GM10266 (cell line): ENCODE data around the gene CDK16.

Source experiments
- DNase-seq: peaks from one replicate; pipeline ENCODE4 v3.0.0; 2012; ENCODE audit errors: extremely low spot score
- TF ChIP-seq, protein P1 (sequence below): IDR thresholded peaks from 2 replicates; pipeline ENCODE4 v1.5.1; 2012; ENCODE audit warnings: mild to moderate bottlenecking, low read depth; ENCODE audit not compliant: control insufficient read depth, insufficient read depth; ENCODE audit errors: missing control alignments

The CDK16 gene

DNA sequence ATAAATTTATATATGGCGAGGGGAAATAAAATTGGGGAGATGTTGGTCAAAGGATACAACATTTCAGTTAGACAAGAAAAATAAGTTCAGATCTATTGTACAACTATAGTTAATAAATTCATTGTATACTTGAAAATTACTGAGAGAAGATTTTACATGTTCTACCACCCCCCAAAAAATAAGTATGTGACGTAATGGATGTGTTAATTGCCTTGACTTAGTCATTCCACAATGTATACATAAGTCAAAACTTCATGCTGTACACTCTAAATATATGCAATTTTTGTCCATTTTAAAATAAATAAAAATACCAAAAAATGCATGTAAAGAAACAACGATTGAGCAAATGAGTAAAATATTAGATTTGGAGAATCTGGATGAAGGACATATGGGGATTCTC is 16.1 kb downstream of the CDK16 start:
- TF ChIP-seq, protein P1, sequence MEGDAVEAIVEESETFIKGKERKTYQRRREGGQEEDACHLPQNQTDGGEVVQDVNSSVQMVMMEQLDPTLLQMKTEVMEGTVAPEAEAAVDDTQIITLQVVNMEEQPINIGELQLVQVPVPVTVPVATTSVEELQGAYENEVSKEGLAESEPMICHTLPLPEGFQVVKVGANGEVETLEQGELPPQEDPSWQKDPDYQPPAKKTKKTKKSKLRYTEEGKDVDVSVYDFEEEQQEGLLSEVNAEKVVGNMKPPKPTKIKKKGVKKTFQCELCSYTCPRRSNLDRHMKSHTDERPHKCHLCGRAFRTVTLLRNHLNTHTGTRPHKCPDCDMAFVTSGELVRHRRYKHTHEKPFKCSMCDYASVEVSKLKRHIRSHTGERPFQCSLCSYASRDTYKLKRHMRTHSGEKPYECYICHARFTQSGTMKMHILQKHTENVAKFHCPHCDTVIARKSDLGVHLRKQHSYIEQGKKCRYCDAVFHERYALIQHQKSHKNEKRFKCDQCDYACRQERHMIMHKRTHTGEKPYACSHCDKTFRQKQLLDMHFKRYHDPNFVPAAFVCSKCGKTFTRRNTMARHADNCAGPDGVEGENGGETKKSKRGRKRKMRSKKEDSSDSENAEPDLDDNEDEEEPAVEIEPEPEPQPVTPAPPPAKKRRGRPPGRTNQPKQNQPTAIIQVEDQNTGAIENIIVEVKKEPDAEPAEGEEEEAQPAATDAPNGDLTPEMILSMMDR, result no peak
- no peak for DNase-seq

DNA sequence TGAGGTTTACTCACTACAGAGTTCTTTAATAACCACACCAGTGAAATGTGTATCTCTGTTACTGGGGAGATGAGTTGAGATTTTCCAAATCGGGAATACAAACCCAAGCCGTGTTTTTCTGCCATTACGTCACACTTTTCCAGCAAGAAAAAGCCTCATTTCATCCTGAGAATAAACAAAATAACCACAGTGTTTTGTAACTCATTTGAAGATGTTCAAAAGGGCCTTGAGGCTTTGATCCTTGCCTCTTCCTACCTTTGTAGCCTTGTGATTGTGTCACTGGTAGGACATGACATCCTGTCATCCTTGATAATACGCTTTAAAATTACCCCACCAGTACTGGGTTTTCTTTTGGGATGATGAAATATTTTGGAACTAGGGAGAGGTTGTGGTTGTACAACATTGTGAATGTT is 17.2 kb downstream of the CDK16 start:
- TF ChIP-seq, protein P1, result no peak
- DNase-seq, result no peak

DNA sequence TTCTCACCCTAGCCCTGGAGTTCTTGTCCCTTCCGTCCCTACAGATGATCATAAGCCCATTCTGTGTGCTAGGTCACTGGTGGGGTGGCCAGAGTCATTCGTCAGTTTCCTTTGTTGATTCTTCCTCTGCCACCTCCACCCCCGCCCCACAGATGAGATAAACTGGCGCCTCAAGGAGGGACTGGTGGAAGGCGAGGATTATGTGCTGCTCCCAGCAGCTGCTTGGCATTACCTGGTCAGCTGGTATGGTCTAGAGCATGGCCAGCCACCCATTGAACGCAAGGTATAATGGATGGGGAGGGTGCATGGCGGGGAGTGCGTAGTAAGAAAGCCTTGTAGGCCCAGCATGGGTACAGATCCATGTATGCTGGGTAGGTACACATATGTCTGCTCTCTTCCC is 20.7 kb downstream of the CDK16 start:
- TF ChIP-seq, protein P1, result no peak
- DNase-seq, result no peak

DNA sequence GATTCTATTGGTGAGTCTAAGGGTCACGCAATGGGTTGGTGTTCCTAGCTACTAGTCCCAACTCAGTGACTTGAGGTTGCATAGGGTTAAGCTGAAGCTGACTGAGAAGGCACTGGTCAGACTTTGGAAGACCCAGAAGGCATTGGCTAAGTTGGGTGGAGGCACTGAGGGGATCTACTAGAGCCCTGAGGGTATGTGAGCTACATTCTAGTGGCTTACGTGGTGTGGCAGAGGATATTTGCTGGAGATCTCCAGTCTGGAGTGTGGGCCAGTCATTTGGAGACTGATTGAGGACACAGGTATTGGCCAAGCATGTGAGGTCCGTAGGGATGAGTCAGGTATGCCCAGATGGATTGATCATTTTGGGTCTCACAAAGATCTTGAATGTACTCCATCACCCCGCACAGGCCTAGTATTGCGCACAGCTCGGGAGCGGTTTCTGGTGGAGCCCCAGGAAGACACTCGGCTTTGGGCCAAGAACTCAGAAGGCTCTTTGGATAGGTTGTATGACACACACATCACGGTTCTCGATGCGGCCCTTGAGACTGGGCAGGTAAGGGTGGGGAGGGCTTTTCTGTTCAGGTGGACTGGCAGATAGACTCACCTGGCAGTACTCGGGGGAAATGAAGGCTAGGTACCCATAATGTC is 21.5 kb downstream of the CDK16 start:
- TF ChIP-seq, protein P1, result no peak
- DNase-seq, result no peak

DNA sequence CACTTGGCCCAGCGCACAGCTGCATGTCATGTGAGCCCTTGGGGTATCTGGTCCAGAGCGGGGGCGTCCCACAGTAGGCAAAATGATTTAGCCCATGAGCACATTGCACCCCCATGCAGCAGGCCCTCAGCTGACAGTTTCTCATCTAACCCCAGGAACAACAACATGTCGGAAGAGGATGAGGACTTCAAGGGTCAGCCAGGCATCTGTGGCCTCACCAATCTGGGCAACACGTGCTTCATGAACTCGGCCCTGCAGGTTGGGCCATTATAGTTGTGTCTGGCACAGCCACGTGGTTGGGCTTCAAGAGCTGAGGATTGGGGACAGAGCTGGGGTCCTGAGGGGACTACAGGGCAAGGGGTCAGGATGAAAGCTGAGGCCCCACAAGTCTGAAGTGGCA is 22.1 kb downstream of the CDK16 start:
- DNase-seq, result no peak

DNA sequence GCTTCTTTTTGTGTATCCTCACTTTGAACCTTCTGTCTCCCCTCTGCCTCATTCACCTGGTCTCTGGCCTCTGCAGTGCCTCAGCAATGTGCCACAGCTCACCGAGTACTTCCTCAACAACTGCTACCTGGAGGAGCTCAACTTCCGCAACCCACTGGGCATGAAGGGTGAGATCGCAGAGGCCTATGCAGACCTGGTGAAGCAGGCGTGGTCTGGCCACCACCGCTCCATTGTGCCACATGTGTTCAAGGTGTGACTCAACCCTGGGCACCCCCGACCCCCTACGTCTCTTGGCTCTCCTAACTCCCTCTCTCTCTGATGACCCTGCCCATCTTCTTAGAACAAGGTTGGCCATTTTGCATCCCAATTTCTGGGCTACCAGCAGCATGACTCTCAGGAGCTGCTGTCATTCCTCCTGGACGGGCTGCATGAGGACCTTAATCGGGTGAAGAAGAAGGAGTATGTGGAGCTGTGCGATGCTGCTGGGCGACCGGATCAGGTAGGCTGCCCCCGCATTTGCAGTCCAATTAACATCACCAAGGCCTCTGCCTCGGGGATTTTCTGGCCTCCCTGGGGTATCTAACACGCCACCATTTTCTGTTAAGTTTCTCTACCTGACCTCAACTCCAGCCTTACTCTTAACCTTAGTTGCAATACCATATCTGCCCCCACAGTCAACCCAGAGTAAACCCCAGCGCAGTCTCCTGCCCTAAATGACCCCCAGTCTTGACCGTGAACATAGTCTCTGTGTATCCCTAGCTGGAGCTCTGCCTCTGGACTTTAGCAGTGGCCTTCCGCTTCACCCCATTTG is 22.9 kb downstream of the CDK16 start:
- DNase-seq, result no peak
- TF ChIP-seq, protein P1, result no peak

More for the DNA sequence above, 22.1 kb downstream of the CDK16 start:
- TF ChIP-seq, protein P1, result no peak

DNA sequence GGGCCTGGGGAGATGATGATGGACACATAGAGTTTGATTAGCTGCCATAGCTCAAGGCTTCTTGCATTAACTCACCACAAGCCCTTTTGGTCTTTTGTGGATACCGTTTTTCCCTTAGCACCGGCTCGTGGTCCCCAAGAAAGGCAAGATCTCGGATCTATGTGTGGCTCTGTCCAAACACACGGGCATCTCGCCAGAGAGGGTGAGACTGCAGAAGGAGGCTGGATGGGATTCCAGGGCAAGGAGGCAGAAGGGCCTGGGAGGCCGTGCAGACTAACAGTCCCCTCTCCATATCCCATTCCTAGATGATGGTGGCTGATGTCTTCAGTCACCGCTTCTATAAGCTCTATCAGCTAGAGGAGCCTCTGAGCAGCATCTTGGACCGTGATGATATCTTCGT is 23.8 kb downstream of the CDK16 start:
- DNase-seq, result no peak
- TF ChIP-seq, protein P1, result no peak
